Uterus (tissue), 2 donors: Measurements from ENCODE around the gene PML.

Experiments
- CTCF ChIP-seq, 4 experiments: fragments of 200-600 bp in 2 of 4; fragments of 450-650 bp in 2 of 4; sonication (generic) in 2 of 4; IDR thresholded peaks; one replicate each; pipeline ENCODE4 v1.5.1; 2016 to 2019; ENCODE audit warnings: antibody characterized with exemption in 4 of 4, mild to moderate bottlenecking in 2 of 4, moderate library complexity in 1 of 4
- POLR2A ChIP-seq, 2 donors: fragments of 450-650 bp; IDR thresholded peaks; one replicate each; pipeline ENCODE4 v1.6.1; 2016; ENCODE audit warnings: antibody characterized with exemption in 2 of 2, mild to moderate bottlenecking in 1 of 2, moderate library complexity in 1 of 2

GRCh38 chr15:74046275-74046674, 51.8 kb downstream of the PML start:
- TF ChIP-seq CTCF (IDR thresholded peaks at IDR 0.05) (no peak), POLR2A (IDR thresholded peaks at IDR 0.05) (no peak)
